HepG2 (cell line): ENCODE data around the gene ATG4B. TPM values are rescaled to one million over a fixed set of nuclear protein-coding genes. Genes with fewer than 3 reads are reported as not detected.
A peak's percentile ranks its signal among the peaks of the same experiment; 100 is the strongest.

Source experiments
- ATAC-seq: fragments of 200-7000 bp; cut with Tn5 transposase; 3 replicates; pipeline ENCODE4 v1.9.1; 2020; ENCODE audit warnings: mild to moderate bottlenecking, moderate library complexity
- BruUV-seq: library from RNA; stranded (reverse); fragments of 400-500 nt; replicated peaks from 2 replicates; lab custom pipeline; 2021; lab: Mats Ljungman, UMichigan
- CTCF ChIA-PET: fragments of 300-600 bp; formaldehyde crosslinking; extraction: SDS; loops from one replicate; lab custom pipeline; 2021; ENCODE audit warnings: low total read pairs, inconsistent platforms, low intra/inter-chr PET ratio; lab: Yijun Ruan, JAX
- POLR2A ChIA-PET: fragments of 350-600 bp; sonication (Branson Sonifier 250); formaldehyde crosslinking; loops from one replicate; lab custom pipeline; 2020; ENCODE audit warnings: antibody characterized with exemption, inconsistent platforms; lab: Yijun Ruan, JAX
- DNase-seq: peaks from one replicate; pipeline ENCODE4 v3.0.0-alpha.2; 2015; ENCODE audit warnings: low spot score
- FAIRE-seq: peaks from 3 replicates; lab custom pipeline; 2011; peaks lifted over from hg19 to GRCh38; lab: Jason Lieb, UNC
- H2AFZ ChIP-seq: one replicate; pipeline ENCODE4 v1.6.1; 2011; ENCODE audit warnings: low read length, inconsistent platforms
- H3K27ac ChIP-seq: fragments of 300-600 bp; 3 replicates; pipeline ENCODE4 v1.8.0; 2011; ENCODE audit warnings: mixed run types, mild to moderate bottlenecking, mixed read lengths, low read length, inconsistent platforms; ENCODE audit not compliant: insufficient read depth; ENCODE audit errors: extremely low read length
- H3K27me3 ChIP-seq, 2 experiments: fragments of 200-600 bp in 1 of 2; 2 replicates in 1 of 2; 3 replicates in 1 of 2; pipeline versions ENCODE4 v1.6.0 to v1.8.0; 2011; ENCODE audit warnings: low read length in 2 of 2, mild to moderate bottlenecking in 2 of 2, moderate library complexity in 2 of 2, inconsistent platforms in 1 of 2; ENCODE audit not compliant: insufficient read depth in 2 of 2, control insufficient read depth in 1 of 2
- H3K36me3 ChIP-seq, 2 experiments: fragments of 200-600 bp in 1 of 2; replicated peaks in 1 of 2; 2 replicates in 1 of 2; 3 replicates in 1 of 2; pipeline versions ENCODE4 v1.5.1 to v1.8.0; 2011; ENCODE audit warnings: low read length in 2 of 2, inconsistent platforms in 1 of 2; ENCODE audit not compliant: insufficient read depth in 2 of 2, control insufficient read depth in 1 of 2
- H3K4me1 ChIP-seq: 2 replicates; pipeline ENCODE4 v1.5.1; 2012; ENCODE audit warnings: low read length, inconsistent platforms; ENCODE audit not compliant: insufficient read depth
- H3K4me2 ChIP-seq: 2 replicates; pipeline ENCODE4 v1.6.0; 2011; ENCODE audit warnings: low read depth, low read length, inconsistent platforms
- H3K4me3 ChIP-seq, 3 experiments: fragments of 200-600 bp in 1 of 3; sonication (generic), shearing (Covaris generic) in 1 of 3; replicated peaks in 1 of 3; 2 replicates each; pipeline ENCODE4 v1.5.1; 2011 to 2016; ENCODE audit warnings: low read length in 3 of 3, inconsistent platforms in 2 of 3, low read depth in 2 of 3, mild to moderate bottlenecking in 2 of 3, control low read depth in 1 of 3, mixed read lengths in 1 of 3; ENCODE audit not compliant: insufficient read depth in 1 of 3
- H3K79me2 ChIP-seq: one replicate; pipeline ENCODE4 v1.6.1; 2011; ENCODE audit warnings: low read length, inconsistent platforms; ENCODE audit not compliant: insufficient read depth
- H3K9ac ChIP-seq: 2 replicates; pipeline ENCODE4 v1.6.0; 2011; ENCODE audit warnings: mild to moderate bottlenecking, low read depth, low read length, inconsistent platforms; ENCODE audit not compliant: insufficient read depth
- H3K9me3 ChIP-seq: 2 replicates; pipeline ENCODE4 v1.5.1; 2012; ENCODE audit warnings: mild to moderate bottlenecking, low read length
- H4K20me1 ChIP-seq: 2 replicates; pipeline ENCODE4 v1.6.0; 2011; ENCODE audit warnings: inconsistent platforms, mild to moderate bottlenecking, low read length, moderate library complexity; ENCODE audit not compliant: insufficient read depth
- AGO2 ChIP-seq: fragments of 200-400 bp; formaldehyde crosslinking; optimal IDR thresholded peaks from 2 replicates; pipeline ENCODE3; 2017; ENCODE audit warnings: mild to moderate bottlenecking, low read depth, low read length, moderate library complexity
- ARID2 ChIP-seq: sonication (generic); formaldehyde crosslinking; IDR thresholded peaks from 2 replicates; pipeline ENCODE4 v1.8.1; 2022; ENCODE audit warnings: mild to moderate bottlenecking, missing genetic modification reagents, borderline replicate concordance
- ARNT ChIP-seq: fragments of 450-650 bp; IDR thresholded peaks from 2 replicates; pipeline ENCODE4 v1.6.1; 2017
- ELF4 ChIP-seq: sonication (generic); formaldehyde crosslinking; IDR thresholded peaks from 2 replicates; pipeline ENCODE4 v1.5.0; 2020; ENCODE audit warnings: missing genetic modification reagents, mild to moderate bottlenecking, moderate library complexity, borderline replicate concordance
- HIVEP1 ChIP-seq: sonication (generic); formaldehyde crosslinking; IDR thresholded peaks from 2 replicates; pipeline ENCODE4 v1.4.0; 2020; ENCODE audit warnings: mild to moderate bottlenecking, missing genetic modification reagents
- NFE2L1 ChIP-seq: sonication (generic); formaldehyde crosslinking; IDR thresholded peaks from 2 replicates; pipeline ENCODE4 v1.4.0; 2020; ENCODE audit warnings: missing genetic modification reagents, mild to moderate bottlenecking, borderline replicate concordance
- PLRG1 ChIP-seq: fragments of 450-650 bp; conservative IDR thresholded peaks from 2 replicates; pipeline ENCODE4 v1.6.1; 2016
- POGZ ChIP-seq: sonication (generic); formaldehyde crosslinking; IDR thresholded peaks from 2 replicates; pipeline ENCODE4 v1.4.0; 2020; ENCODE audit warnings: mild to moderate bottlenecking, missing genetic modification reagents
- SMAD3 ChIP-seq: sonication (generic); formaldehyde crosslinking; IDR thresholded peaks from 2 replicates; pipeline ENCODE4 v1.4.0; 2020; ENCODE audit warnings: missing genetic modification reagents
- SMYD3 ChIP-seq: sonication (generic); formaldehyde crosslinking; IDR thresholded peaks from 2 replicates; pipeline ENCODE4 v1.8.1; 2023; ENCODE audit warnings: mild to moderate bottlenecking, missing genetic modification reagents
- SNAI1 ChIP-seq: sonication (generic); formaldehyde crosslinking; IDR thresholded peaks from 2 replicates; pipeline ENCODE4 v1.5.0; 2020; ENCODE audit warnings: mild to moderate bottlenecking, missing genetic modification reagents, borderline replicate concordance
- TEAD3 ChIP-seq: optimal IDR thresholded peaks from 2 replicates; pipeline ENCODE3; 2016; ENCODE audit warnings: borderline replicate concordance
- THYN1 ChIP-seq: sonication (generic); formaldehyde crosslinking; IDR thresholded peaks from 2 replicates; pipeline ENCODE4 v1.8.1; 2023; ENCODE audit warnings: low read depth, mild to moderate bottlenecking, moderate library complexity, missing genetic modification reagents, borderline replicate concordance
- ZNF317 ChIP-seq: sonication (generic); formaldehyde crosslinking; IDR thresholded peaks from 2 replicates; pipeline ENCODE4 v1.5.0; 2020; ENCODE audit warnings: mild to moderate bottlenecking, missing genetic modification reagents
- ZNF331 ChIP-seq: sonication (generic); formaldehyde crosslinking; IDR thresholded peaks from 2 replicates; pipeline ENCODE4 v1.4.0; 2020; ENCODE audit warnings: missing genetic modification reagents
- ZNF468 ChIP-seq: sonication (generic); formaldehyde crosslinking; IDR thresholded peaks from 2 replicates; pipeline ENCODE4 v1.8.0; 2022; ENCODE audit warnings: mild to moderate bottlenecking, moderate library complexity, missing genetic modification reagents
- ZNF605 ChIP-seq: sonication (generic); formaldehyde crosslinking; IDR thresholded peaks from 2 replicates; pipeline ENCODE4 v1.8.0; 2022; ENCODE audit warnings: mild to moderate bottlenecking, missing genetic modification reagents
- ZNF704 ChIP-seq: sonication (generic); formaldehyde crosslinking; IDR thresholded peaks from 2 replicates; pipeline ENCODE4 v1.8.1; 2023; ENCODE audit warnings: mild to moderate bottlenecking, inconsistent platforms, moderate library complexity, missing genetic modification reagents, borderline replicate concordance
- whole genome bisulfite sequencing: methylation state at CpG from one replicate; pipeline ENCODE4 v1.1.6; 2017; ENCODE audit warnings: low lambda C conversion rate; 5-methylcytosine and 5-hydroxymethylcytosine counted together
- in situ Hi-C: cut with HindIII; loops from 2 replicates; pipeline ENCODE4 v1.10.0; 2017; ENCODE audit warnings: low pct_unique_long_range_greater_than_20kb; ENCODE audit not compliant: extremely low pct_ligation_motif_present
- intact Hi-C: fragments of 100-400 bp; cut with micrococcal nuclease; formaldehyde crosslinking; loops from one replicate; pipeline ENCODE4 v1.10.0; 2022; ENCODE audit not compliant: unreplicated experiment
- polyA plus RNA-seq, 8 experiments: library from polyadenylated mRNA; depleted of rRNA in 3 of 8; stranded (reverse) in 7 of 8; unstranded in 1 of 8; fragments of >200 nt; fragmentation: Illumina TruSeq in 4 of 8; extraction: Trizol in 4 of 8; gene quantifications; 2 replicates each; pipeline versions ENCODE4 v1.2.1 to v1.2.3, GENCODE V29; 2011 to 2016; ENCODE audit warnings: low read depth in 4 of 8, missing spikeins in 1 of 8, mixed read lengths in 1 of 8; ENCODE audit not compliant: insufficient read depth in 1 of 8
- total RNA-seq, 5 experiments: library from RNA; depleted of rRNA; stranded (reverse); fragments of >200 nt; fragmentation: Illumina TruSeq; extraction: Trizol; gene quantifications; 2 replicates each; pipeline ENCODE4 v1.2.3, GENCODE V29; 2016; ENCODE audit warnings: low read depth in 1 of 5
- TF ChIP-seq, protein P1 (sequence below): sonication (generic); formaldehyde crosslinking; conservative IDR thresholded peaks from 2 replicates; pipeline ENCODE4 v1.4.0; 2020; ENCODE audit warnings: missing genetic modification reagents
- TF ChIP-seq, protein P2 (sequence below): sonication (generic); formaldehyde crosslinking; IDR thresholded peaks from 2 replicates; pipeline ENCODE4 v1.8.0; 2022; ENCODE audit warnings: mild to moderate bottlenecking, missing genetic modification reagents, borderline replicate concordance

ATG4B gene
- total and polyA plus RNA-seq, 2 of the 13 experiments (the other 11 are each of a cell fraction or from before 2014, with no cell fraction given), result 95.5 to 239 TPM

GRCh38 chr2:241680827-241681599 lies 43.5 kb downstream of the ATG4B start (continued):
- TF ChIP-seq, protein P1, sequence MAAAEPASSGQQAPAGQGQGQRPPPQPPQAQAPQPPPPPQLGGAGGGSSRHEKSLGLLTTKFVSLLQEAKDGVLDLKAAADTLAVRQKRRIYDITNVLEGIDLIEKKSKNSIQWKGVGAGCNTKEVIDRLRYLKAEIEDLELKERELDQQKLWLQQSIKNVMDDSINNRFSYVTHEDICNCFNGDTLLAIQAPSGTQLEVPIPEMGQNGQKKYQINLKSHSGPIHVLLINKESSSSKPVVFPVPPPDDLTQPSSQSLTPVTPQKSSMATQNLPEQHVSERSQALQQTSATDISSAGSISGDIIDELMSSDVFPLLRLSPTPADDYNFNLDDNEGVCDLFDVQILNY, result no peak

DNA sequence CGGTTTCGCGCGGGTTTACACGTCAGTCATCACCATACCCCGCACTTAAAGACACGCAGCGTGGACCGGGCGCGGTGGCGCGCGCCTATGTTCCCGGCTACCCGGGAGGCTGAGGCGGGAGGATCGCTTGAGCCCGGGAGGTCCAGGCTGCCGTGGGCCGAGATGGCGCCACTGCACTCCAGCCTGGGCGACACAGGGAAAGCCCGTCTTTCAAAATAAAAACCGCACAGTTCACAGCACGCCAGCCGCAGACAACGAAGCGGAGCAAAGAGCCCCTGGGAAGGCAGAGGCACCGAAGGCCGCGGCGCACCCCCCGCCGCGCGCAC lies 48.8 kb downstream of the ATG4B start:
- Histone ChIP-seq H4K20me1 (no peaks in the 10 kb centered on the region), H3K4me1 (peaks cover 28% of the 10 kb centered on the region), H3K9me3 (no peaks in the 10 kb centered on the region), H2AFZ (no peak overlapping the region), H3K9ac (peak overlapping the region; percentile 97), H3K27ac (peak overlapping the region; percentile 95), H3K79me2 (peaks cover 36% of the 10 kb centered on the region), H3K4me2 (peak overlapping the region; percentile 81), H3K36me3 (peaks cover 18 to 44% of the 10 kb centered on the region in 2 experiments), H3K4me3 (peak overlapping the region; percentile 92 to 96 (median 94)), H3K27me3 (no peaks in the 10 kb centered on the region; a peak in 1 of 5 replicates)
- WGBS, result 9% methylated on average over 4 of the region's 37 CpGs
- FAIRE-seq (no peak), DNase-seq (no peak), ATAC-seq (no peak)
- CTCF ChIA-PET, result no interaction called here
- in situ Hi-C loops, result no loop called here
- no TSS peak for BruUV-seq
- POLR2A ChIA-PET, result interaction anchor here (0.7 to 8.6 kb wide), 33 partner anchors 9 to 810 kb away, joined by 3 to 234 read pairs (median 4); partner anchors contain the start of genes ATG4B, D2HGDH, ING5 and NEU4
- intact Hi-C loops, result loop anchor here (1.0 to 5.0 kb wide), 3 partner anchors 15 to 76 kb away; no protein-coding TSS in a partner anchor
- 0 out of 2 replicates have a peak, but pooled peaks have one; percentile 47 for TF ChIP-seq ELF4 (CRISPR knock-in tag)
- TF ChIP-seq ARNT, result no peak
- TF ChIP-seq, protein P2, sequence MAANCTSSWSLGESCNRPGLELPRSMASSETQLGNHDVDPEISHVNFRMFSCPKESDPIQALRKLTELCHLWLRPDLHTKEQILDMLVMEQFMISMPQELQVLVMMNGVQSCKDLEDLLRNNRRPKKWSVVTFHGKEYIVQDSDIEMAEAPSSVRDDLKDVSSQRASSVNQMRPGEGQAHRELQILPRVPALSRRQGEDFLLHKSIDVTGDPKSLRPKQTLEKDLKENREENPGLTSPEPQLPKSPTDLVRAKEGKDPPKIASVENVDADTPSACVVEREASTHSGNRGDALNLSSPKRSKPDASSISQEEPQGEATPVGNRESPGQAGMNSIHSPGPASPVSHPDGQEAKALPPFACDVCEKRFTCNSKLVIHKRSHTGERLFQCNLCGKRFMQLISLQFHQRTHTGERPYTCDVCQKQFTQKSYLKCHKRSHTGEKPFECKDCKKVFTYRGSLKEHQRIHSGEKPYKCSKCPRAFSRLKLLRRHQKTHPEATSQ (CRISPR knock-in tag), result peak; percentile 73; the same call in 1 of the 2 replicates
- peak; percentile 70 for TF ChIP-seq ARID2
- peak; percentile 68; the same call in 1 of the 2 replicates for TF ChIP-seq SNAI1 (CRISPR knock-in tag)
- TF ChIP-seq HIVEP1 (CRISPR knock-in tag), result peak; percentile 67; the same call in 1 of the 2 replicates
- TF ChIP-seq ZNF468 (CRISPR knock-in tag), result 0 out of 2 replicates have a peak, but pooled peaks have one; percentile 14
- TF ChIP-seq SMYD3 (CRISPR knock-in tag), result peak; percentile 60
- TF ChIP-seq ZNF331 (CRISPR knock-in tag), result no peak
- TF ChIP-seq TEAD3, result no peak
- peak; percentile 64 for TF ChIP-seq AGO2
- no peak for TF ChIP-seq PLRG1
- peak; percentile 87; the same call in 1 of the 2 replicates for TF ChIP-seq THYN1 (CRISPR knock-in tag)
- no peak for TF ChIP-seq ZNF704 (CRISPR knock-in tag)
- TF ChIP-seq ZNF317, result peak; percentile 84
- TF ChIP-seq SMAD3, result no peak
- TF ChIP-seq NFE2L1 (CRISPR knock-in tag), result 0 out of 2 replicates have a peak, but pooled peaks have one; percentile 56
- no peak for TF ChIP-seq POGZ (CRISPR knock-in tag)
- TF ChIP-seq ZNF605 (CRISPR knock-in tag), result 0 out of 2 replicates have a peak, but pooled peaks have one; percentile 30
